Muscle of arm (tissue), 12 donors: ENCODE data around the gene C11orf21. TPM values are rescaled to one million over a fixed set of nuclear protein-coding genes. Genes with fewer than 3 reads are reported as not detected.
A peak's percentile ranks its signal among the peaks of the same experiment; 100 is the strongest.

ENCODE experiments used
- DNase-seq: peaks from one replicate; pipeline ENCODE4 v3.0.0-alpha.2; 2013
- polyA plus RNA-seq, 12 donors: library from polyadenylated mRNA; unstranded; fragments of 120-200 nt; gene quantifications; one replicate each; pipeline ENCODE4 v1.2.1, GENCODE V29; 2013; ENCODE audit not compliant: insufficient read length in 12 of 12

C11orf21 gene
- polyA plus RNA-seq, 12 donors = 1.0 to 9.1 (median 3.1) TPM; not detected in 1

GRCh38 chr11:2321311-2321683 is 19.6 kb upstream of the C11orf21 start:
- DNase-seq = no peak

- no peak for DNase-seq
Observed at GRCh38 chr11:2320568-2321310, 19.0 kb upstream of the C11orf21 start.

DNA sequence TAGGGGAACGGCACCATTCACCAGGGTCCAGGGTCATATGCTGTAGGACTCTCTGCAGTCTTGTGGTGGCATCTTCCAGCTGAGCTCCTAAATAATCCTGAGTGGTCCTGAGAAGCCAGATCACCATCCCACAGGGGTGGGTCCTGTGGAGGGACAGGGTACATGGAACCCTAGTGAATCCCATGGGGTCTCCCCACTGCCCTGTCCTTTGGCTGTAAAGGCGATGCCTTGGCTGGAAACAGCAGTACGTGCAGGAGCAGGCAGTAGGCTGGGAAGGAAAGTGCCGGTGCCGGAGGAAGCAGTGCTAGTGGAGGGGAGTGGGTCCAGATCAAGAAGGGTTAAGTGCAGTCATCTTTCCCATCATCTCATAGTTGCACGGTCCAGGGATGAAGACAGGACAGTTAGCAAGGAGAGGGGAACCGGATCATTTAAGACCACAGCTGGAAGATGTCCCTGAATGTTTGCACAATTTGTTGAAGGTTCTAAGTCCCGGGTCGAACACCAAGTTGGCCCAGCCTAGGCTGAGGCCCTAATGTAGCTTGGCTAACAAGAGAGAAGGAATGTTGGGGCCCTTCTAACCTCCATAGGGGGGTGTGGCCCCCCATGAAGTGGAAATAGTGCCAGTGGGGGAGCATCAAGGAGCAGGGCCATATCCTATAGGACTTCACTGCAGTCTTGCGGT is 18.2 kb upstream of the C11orf21 start:
- no peak for DNase-seq

- no peak for DNase-seq
Observed at GRCh38 chr11:2318707-2319106, 17.0 kb upstream of the C11orf21 start.

GRCh38 chr11:2318123-2318522 is 16.4 kb upstream of the C11orf21 start:
- DNase-seq = no peak

DNA sequence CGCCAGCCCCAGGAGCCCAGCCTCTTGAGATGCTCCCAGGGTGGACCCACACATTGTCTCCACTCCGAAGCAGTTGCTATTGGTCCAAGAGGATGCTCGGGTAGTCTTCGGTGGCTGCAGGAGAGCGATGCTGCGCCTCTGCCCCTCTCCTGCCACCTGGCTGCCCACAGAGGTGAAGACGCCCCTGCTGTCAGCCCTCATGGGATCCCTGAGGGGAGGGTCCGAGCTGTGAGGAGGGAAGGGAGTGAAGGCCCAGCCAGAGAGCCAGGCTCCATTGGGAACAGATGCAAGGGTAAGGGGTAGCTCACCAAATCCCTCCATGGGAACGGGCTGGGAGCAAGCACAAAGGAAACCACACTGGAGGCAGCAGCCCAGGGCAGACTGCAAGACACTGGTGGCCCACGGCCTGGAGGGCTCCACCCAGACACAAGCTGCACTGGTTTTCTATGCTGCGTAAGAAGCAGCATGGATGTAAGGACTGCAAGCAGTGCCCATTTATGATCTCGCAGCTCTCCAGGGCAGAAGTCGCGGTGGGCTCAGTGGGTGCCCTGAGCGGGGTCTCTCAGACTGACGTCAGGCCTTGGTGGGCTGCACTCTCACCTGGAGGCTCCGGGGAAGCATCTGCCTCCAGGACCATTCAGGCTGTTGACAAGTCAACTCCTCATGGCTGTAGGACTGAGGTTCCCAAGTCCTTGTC is 15.8 kb upstream of the C11orf21 start:
- no peak for DNase-seq

DNA sequence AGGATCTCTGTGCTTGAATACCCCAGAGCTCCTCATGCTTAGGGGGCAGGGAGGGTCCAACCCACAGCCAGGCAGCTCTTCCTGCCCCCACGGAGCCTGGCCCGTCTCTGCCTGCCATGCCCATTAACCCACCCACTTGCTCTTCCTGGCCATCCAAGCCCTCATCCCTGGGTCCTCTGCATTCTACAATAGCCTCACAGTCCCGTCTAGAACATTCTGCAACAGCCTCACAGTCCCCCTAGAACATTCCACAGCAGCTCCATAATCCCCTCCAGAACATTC is 15.2 kb upstream of the C11orf21 start:
- DNase-seq = no peak

- no peak for DNase-seq
Observed at GRCh38 chr11:2316169-2316962, 14.6 kb upstream of the C11orf21 start.

DNA sequence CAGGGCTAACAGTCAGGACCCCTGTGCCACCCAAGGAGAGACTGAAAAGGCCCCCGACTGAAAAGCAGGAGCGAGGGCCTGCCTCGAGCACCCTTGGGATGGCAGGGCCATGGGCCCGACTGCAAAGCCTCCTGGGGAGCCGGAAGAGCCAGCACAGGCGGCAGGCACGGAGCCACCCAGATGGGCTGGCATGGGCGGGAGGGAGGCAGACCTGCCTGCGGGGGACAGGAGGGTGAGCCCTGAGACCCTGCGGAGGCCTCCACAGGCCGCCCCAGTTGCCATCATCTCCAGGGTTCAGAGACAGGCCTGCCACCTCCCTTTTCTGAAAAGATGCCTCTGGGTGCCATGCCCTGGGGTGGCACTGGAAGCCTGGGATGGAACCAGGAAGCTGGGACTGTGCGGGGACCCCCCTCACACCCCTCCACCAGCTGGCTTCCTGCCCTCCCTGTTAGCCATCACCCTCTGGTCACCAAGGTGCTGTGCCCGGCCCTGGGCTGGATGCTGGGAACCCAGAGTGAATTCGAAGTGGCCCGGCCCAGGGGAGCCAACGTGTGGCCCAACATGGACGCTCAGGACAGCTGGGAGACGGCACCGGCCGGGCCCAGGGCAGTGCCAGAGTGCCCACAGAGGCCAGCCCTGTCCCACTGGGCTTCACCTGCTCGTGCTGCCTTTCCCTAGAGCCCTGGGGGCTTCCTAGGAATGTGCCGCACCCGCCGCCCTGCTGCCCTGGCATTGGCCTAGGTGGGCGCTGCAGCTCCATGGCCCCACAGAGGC is 13.9 kb upstream of the C11orf21 start:
- DNase-seq = no peak

GRCh38 chr11:2314525-2315394 is 13.0 kb upstream of the C11orf21 start:
- peak; percentile 84 for DNase-seq

- no peak for DNase-seq
Observed at GRCh38 chr11:2314136-2314524, 12.4 kb upstream of the C11orf21 start.

DNA sequence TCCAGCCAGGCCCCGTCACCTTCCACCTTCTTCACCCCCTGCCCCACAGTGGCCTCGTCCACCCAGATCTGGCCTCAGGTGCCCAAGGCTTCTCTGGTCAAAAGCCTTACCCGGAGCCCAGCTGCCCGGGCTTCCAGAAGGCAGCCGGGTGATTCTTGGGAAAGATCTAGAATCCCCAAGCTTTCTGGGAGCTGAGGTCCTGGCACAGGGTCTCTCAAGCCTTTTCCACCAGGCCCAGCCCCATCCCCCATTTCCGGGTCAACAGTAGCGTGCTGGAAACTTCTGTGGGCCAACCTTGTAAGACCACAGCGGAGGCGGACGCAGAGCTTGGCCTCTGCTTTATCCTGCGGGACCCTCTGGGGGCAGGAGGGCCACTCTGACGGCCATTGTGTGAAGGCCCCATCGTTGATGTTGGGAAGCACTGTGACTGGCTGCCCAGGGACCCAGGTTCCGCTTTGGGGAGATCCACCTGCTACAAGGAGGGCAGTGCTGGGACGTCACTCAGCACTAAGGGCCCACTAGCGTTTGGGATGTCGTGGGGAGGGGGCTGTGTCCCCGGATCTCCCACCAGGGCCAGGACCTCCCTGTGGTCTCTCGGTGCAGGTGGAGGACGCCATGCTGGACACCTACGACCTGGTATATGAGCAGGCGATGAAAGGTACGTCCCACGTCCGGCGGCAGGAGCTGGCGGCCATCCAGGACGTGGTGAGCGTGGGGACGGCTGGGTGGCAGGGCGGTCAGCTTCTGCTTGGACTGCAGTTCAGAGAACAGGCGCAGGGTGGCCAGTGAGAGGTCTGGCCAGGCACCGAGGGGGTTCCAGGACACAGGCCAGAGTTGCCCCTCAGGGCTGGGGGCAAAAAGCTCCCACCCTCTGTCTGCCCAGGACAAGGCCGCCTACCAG is 11.6 kb upstream of the C11orf21 start:
- DNase-seq = no peak

GRCh38 chr11:2312232-2313042 is 10.7 kb upstream of the C11orf21 start:
- no peak for DNase-seq

DNA sequence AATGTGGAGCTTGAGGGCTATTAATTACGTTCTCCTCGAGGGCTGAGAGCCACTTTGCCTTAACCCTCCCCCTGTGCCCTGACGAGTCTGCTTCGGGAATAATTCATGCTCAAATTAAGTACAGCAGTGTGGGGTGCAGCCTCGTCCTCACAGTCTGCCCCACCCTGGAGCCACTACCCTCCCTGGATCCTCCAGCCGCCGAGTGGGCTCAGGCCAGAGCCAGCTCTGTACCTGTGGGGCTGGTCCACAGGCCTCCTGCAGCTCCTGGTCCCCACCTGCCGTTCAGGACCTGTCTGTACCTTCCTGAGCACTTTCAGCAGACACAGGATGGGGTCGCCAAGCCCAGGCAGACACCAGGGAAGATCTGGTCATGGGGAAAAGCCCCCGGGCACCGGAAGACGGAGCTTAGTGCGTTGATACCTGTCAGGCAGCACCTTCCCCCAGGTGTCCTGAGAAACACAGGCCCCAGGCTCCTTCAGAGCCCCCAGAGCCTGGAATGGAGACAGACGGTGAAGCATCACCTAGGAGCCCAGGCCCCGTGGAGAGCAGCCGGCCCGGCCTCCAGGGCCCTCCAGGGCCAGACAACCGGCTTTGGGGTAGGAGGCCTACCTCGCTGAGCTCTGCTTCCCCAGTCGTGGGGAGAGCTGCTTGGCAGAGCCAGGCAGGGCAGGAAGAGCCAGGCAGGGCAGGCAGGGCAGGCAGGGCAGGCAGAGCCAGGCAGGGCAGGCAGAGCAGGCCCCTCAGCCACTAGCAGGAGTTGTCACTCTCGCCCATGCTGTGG is 9.8 kb upstream of the C11orf21 start:
- DNase-seq = no peak

DNA sequence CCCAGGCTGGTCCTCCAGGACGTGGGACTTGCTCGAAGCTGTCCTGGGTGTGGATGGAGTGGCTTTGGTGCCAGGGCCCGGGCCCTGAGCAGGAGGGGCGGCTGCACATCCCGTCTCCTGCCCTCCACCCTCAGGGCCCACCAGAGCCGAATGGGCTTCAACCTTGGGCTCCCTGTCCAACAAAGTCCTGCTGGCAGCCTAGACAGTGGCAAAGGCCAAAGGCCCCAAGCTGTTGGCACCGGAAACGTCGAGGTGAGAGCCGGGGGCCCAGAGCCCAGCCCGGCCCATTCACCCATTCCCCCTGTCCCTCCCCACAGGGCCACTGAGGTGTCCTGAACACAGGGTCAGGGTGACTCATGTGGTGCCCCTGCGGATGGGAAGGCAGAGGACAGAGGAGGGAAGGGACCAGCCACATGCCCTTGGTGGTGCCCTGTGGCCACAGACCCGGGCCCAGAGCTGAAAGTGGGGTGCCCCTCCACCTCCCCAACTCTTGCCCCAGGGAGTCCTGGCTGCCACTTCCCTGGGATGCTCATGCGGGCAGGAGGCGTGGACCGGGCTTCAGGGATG is 9.2 kb upstream of the C11orf21 start:
- DNase-seq = no peak

DNA sequence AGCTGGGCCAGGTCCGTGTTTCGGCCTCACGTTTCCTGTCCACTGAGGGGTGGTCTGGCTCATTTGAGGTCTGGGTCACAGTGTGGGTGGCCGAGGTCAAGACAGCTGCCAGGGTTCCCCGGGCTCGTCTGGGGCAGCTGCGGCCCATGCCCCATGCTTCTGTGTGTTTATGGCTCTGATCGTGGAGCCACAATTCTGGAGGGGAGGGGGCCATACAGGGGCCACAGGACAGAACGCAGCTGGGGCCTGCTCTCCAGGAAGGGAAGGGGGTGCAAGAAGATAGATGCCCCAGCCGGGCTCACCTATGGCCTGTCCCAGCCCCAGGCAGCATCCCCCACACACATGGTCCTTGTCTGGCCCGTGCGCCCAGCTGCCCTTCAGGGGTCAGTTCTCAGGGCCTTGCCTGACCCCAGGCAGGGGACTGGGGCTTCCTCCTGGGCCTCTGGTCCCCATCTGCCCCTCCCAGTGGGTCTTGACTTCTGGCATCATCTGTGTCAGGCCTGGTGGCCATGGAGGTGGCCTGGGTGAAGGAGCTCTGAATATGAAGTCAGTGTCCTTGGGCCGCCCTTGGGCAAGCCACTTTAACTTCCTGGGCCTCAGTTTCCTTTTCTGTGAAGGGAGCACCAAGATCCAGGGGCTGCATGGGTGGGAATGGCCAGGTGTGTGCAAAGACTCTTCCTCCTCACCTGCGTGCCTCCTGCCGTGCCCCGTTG is 8.5 kb upstream of the C11orf21 start:
- no peak for DNase-seq
